Measurements from ENCODE around the gene CPXM1.

The CPXM1 gene

GRCh38 chr20:2768632-2769015 is 31.8 kb downstream of the CPXM1 start:
- no peak overlapping the region for H3K9ac ChIP-seq
- H4K20me1 ChIP-seq: no peaks in the 10 kb centered on the region
- TF ChIP-seq Cebpa-rat (IDR thresholded peaks at IDR 0.05): no peak
- no peaks in the 10 kb centered on the region for H3K27me3 ChIP-seq
- no peak overlapping the region for H3K4me3 ChIP-seq
- no peaks in the 10 kb centered on the region for H3K36me3 ChIP-seq
- peak overlapping the region in 3 of 11 experiments; percentile 1 to 18 (median 12); a peak in 1 of 22 replicates for H3K4me2 ChIP-seq
- no peaks in the 10 kb centered on the region for H3K9me3 ChIP-seq (replicated peaks in 1 of 11)
- no peak overlapping the region for H3K27ac ChIP-seq
- peaks cover 0 to 15% (median 10%) of the 10 kb centered on the region in 10 experiments; a peak in 12 of 20 replicates for H3K4me1 ChIP-seq

DNA sequence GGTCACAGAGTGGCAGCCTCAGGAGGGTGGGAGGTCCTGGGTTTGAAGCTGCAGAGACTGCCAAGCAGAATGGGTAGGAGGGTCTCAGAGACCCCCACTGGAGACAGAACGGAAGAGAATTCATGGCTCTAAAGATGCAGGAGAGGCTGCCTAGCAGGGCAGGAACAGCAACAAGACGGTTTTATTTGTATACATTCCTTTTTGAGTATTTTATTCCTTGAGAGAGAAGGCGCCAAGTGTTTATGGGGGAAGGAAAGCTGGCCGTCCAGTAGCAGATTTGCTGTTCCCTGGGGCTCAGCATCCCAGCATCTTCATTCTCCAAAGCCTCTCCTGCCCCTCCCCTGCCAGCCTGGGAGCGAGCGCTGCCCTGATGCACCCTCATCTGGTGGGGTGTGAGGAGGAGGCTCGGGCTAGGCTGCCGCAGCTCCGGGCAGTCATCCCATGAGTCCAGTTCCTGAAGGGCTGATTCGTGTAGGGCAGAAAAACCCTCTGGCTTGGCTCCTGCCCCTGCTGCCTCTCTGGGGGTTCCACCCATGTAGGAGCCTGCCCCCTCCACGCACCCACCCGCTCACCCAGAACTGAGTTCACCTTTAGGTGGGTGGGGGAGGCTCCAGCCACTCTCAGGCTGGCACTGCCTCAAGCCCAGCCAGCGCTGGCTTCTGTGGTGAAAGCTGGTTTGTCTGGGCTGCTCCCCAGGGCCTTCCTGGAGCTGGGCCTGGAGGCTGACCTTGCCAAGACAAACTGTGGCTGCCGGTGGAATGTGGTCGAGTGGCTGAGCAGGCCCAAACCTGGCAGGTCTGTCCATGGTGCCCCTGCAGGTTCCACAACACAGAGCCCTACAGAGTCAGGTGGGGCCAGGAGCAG is 32.4 kb downstream of the CPXM1 start:
- H3K4me1 ChIP-seq: peaks cover 0 to 15% (median 10%) of the 10 kb centered on the region in 10 experiments; a peak in 12 of 20 replicates
- H3K36me3 ChIP-seq: no peaks in the 10 kb centered on the region
- H3K27me3 ChIP-seq: no peaks in the 10 kb centered on the region
- peak overlapping the region in 3 of 11 experiments; percentile 1 to 18 (median 12); a peak in 1 of 22 replicates for H3K4me2 ChIP-seq
- TF ChIP-seq Cebpa-rat (IDR thresholded peaks at IDR 0.05): no peak
- H3K4me3 ChIP-seq: no peak overlapping the region
- no peak overlapping the region for H3K27ac ChIP-seq
- no peaks in the 10 kb centered on the region for H3K9me3 ChIP-seq (replicated peaks in 1 of 11)
- no peak overlapping the region for H3K9ac ChIP-seq
- H4K20me1 ChIP-seq: no peaks in the 10 kb centered on the region

GRCh38 chr20:2763186-2763585 is 37.2 kb downstream of the CPXM1 start:
- H3K27me3 ChIP-seq: peaks cover 0 to 7% (median 0%) of the 10 kb centered on the region in 11 experiments; a peak in 2 of 22 replicates
- no peak for TF ChIP-seq Cebpa-rat (IDR thresholded peaks at IDR 0.05)
- peaks cover 14 to 30% (median 25%) of the 10 kb centered on the region in 10 experiments for H3K4me1 ChIP-seq
- H3K27ac ChIP-seq: no peak overlapping the region
- no peak overlapping the region for H3K9ac ChIP-seq
- H3K4me3 ChIP-seq: no peak overlapping the region
- no peaks in the 10 kb centered on the region for H4K20me1 ChIP-seq
- no peaks in the 10 kb centered on the region for H3K36me3 ChIP-seq
- no peak overlapping the region for H3K4me2 ChIP-seq
- no peaks in the 10 kb centered on the region for H3K9me3 ChIP-seq (replicated peaks in 1 of 11)

DNA sequence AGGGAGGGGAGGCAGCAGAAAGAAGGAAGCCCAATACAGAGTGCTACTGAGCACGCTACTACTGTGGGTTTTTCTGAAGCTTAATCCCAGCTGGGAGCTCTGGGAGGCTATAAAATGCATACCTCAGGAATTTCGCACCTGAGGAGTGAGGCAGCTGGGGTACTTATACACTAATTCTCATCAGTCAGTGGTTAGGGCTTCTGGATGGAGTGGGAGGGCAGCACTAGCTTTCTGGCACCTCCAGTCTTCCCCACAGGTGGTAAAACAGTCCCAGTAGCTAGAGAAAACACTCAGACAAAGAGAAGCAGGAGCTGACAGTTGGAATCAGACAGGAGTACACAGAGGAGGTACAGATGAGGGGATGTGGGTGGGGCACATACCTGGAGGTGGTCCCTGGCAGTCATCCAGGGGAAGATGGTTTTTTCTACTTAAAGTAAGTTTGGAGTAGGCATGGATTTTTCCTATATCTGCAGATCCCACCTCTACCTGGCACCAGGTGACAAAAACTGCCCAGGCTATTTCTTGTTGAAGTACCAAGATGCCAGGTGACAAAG is 37.8 kb downstream of the CPXM1 start:
- Histone ChIP-seq H3K4me3 (no peak overlapping the region), H4K20me1 (no peaks in the 10 kb centered on the region), H3K27ac (no peak overlapping the region), H3K9ac (no peak overlapping the region), H3K9me3 (replicated peaks in 1 of 11) (no peaks in the 10 kb centered on the region), H3K4me1 (peaks cover 14 to 33% (median 24%) of the 10 kb centered on the region in 10 experiments), H3K4me2 (no peak overlapping the region), H3K27me3 (peaks cover 0 to 7% (median 0%) of the 10 kb centered on the region in 11 experiments; a peak in 2 of 22 replicates), H3K36me3 (no peaks in the 10 kb centered on the region)
- no peak for TF ChIP-seq Cebpa-rat (IDR thresholded peaks at IDR 0.05)

GRCh38 chr20:2761885-2762284 is 38.5 kb downstream of the CPXM1 start:
- Histone ChIP-seq H3K27ac (no peak overlapping the region), H3K9ac (no peak overlapping the region), H3K36me3 (no peaks in the 10 kb centered on the region), H3K4me2 (no peak overlapping the region), H3K27me3 (peaks cover 0 to 7% (median 0%) of the 10 kb centered on the region in 11 experiments; a peak in 2 of 22 replicates), H3K4me3 (no peak overlapping the region), H3K9me3 (replicated peaks in 1 of 11) (no peaks in the 10 kb centered on the region), H4K20me1 (no peaks in the 10 kb centered on the region), H3K4me1 (peaks cover 14 to 33% (median 24%) of the 10 kb centered on the region in 10 experiments)
- no peak for TF ChIP-seq Cebpa-rat (IDR thresholded peaks at IDR 0.05)

DNA sequence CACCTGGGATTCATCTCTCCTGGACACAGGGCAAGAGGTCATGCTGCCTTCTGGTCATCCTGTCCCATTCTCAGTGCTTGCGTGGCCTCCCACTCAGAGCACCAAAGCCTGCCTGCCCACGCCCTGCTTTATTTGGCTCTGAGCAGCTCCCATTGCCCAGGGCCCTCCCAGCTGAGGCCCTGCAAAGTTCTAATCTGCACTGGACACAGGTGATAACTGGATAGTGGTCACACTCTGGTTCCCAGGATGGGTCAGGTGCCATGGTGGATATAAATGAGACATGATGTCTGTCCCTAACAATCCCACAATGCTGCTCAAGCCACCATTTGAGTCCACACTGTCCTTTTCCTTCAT is 39.5 kb downstream of the CPXM1 start:
- peaks cover 0 to 7% (median 0%) of the 10 kb centered on the region in 11 experiments; a peak in 2 of 22 replicates for H3K27me3 ChIP-seq

DNA sequence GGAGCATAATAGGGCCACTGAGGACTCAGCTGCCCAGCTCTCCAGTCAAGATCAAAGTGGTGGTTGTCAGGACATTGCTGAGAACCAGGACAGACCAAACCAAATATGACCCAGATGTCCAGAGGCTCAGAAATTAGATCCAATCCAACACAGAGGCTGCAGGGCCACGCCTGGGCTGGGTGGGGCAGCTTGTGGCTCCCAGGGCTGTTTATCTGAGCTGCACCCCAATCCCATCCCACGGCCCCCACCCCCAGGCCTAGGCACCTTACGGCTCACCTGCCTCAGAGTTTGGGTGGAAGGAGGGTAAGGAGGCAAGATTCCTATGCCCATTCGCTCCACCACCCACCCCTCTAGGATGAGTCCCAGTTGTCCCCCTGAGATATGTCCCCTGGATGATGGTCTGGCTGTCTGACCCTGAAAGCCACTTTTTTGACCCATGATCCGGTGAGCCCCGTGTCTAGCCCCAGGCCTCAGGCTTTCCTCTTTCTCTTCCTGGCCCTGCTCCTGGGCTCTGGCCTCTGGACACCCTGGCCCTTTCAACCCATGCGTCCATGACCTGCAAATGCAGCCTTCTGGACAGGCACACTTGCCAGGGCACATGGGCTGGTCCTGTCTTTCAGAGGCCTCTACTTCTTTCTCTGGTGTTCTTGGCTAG is 40.0 kb downstream of the CPXM1 start:
- TF ChIP-seq Cebpa-rat (IDR thresholded peaks at IDR 0.05): no peak
- Histone ChIP-seq H3K27ac (peak overlapping the region in 4 of 11 experiments; percentile 28 to 40 (median 32); a peak in 3 of 22 replicates), H3K36me3 (no peaks in the 10 kb centered on the region), H3K4me1 (peaks cover 14 to 33% (median 24%) of the 10 kb centered on the region in 10 experiments), H3K4me2 (peak overlapping the region in 10 of 11 experiments; percentile 33 to 94 (median 82); a peak in 18 of 22 replicates), H3K27me3 (peaks cover 0 to 7% (median 0%) of the 10 kb centered on the region in 11 experiments; a peak in 2 of 22 replicates), H3K9ac (peak overlapping the region in 4 of 11 experiments; percentile 16 to 63 (median 50); a peak in 5 of 22 replicates), H3K9me3 (replicated peaks in 1 of 11) (no peaks in the 10 kb centered on the region), H3K4me3 (no peak overlapping the region), H4K20me1 (no peaks in the 10 kb centered on the region)

More for the DNA sequence above, 39.5 kb downstream of the CPXM1 start:
- H4K20me1 ChIP-seq: no peaks in the 10 kb centered on the region
- H3K4me2 ChIP-seq: peak overlapping the region in 4 of 11 experiments; percentile 77 to 94 (median 86); a peak in 5 of 22 replicates
- H3K4me1 ChIP-seq: peaks cover 14 to 33% (median 24%) of the 10 kb centered on the region in 10 experiments
- H3K4me3 ChIP-seq: no peak overlapping the region
- no peak overlapping the region for H3K27ac ChIP-seq
- no peak overlapping the region for H3K9ac ChIP-seq
- no peaks in the 10 kb centered on the region for H3K9me3 ChIP-seq (replicated peaks in 1 of 11)
- no peak for TF ChIP-seq Cebpa-rat (IDR thresholded peaks at IDR 0.05)
- no peaks in the 10 kb centered on the region for H3K36me3 ChIP-seq

- peak overlapping the region in 5 of 11 experiments; percentile 17 to 43 (median 32); a peak in 7 of 22 replicates for H3K27ac ChIP-seq
- H3K4me2 ChIP-seq: peak overlapping the region; percentile 33 to 94 (median 80)
- peak overlapping the region in 4 of 11 experiments; percentile 16 to 63 (median 50); a peak in 8 of 22 replicates for H3K9ac ChIP-seq
Measured at GRCh38 chr20:2759603-2760296, 40.7 kb downstream of the CPXM1 start.

More at GRCh38 chr20:2759603-2760296, 40.7 kb downstream of the CPXM1 start:
- no peak overlapping the region for H3K4me3 ChIP-seq
- H3K4me1 ChIP-seq: peaks cover 14 to 33% (median 24%) of the 10 kb centered on the region in 10 experiments
- no peaks in the 10 kb centered on the region for H3K36me3 ChIP-seq
- peaks cover 0 to 7% (median 3%) of the 10 kb centered on the region in 11 experiments; a peak in 9 of 22 replicates for H3K27me3 ChIP-seq
- 0 out of 22 replicates have a peak, but pooled peaks cover 0 to 2% (median 0%) of the 10 kb centered on the region in 11 experiments for H4K20me1 ChIP-seq
- no peaks in the 10 kb centered on the region for H3K9me3 ChIP-seq (replicated peaks in 1 of 11)
- no peak for TF ChIP-seq Cebpa-rat (IDR thresholded peaks at IDR 0.05)
